Ishikawa (cell line): Measurements from ENCODE around the gene CCDC102B.

ENCODE experiments used
- CEBPB ChIP-seq: IDR thresholded peaks from 2 replicates; pipeline ENCODE4 v1.6.1; 2012
- CREB1 ChIP-seq: IDR thresholded peaks from 2 replicates; pipeline ENCODE4 v1.6.1; 2012; ENCODE audit warnings: low read depth
- EGR1 ChIP-seq: IDR thresholded peaks from 2 replicates; pipeline ENCODE4 v1.6.1; 2012
- EP300 ChIP-seq: IDR thresholded peaks from 2 replicates; pipeline ENCODE4 v1.6.1; 2012; ENCODE audit warnings: borderline replicate concordance
- FOXM1 ChIP-seq: IDR thresholded peaks from 2 replicates; pipeline ENCODE4 v1.6.1; 2012; ENCODE audit warnings: low read depth, borderline replicate concordance
- MAX ChIP-seq: IDR thresholded peaks from 2 replicates; pipeline ENCODE4 v1.6.1; 2012
- NFIC ChIP-seq: IDR thresholded peaks from 2 replicates; pipeline ENCODE4 v1.6.1; 2012
- RAD21 ChIP-seq: IDR thresholded peaks from 2 replicates; pipeline ENCODE4 v1.6.1; 2012; ENCODE audit warnings: low read depth
- REST ChIP-seq: IDR thresholded peaks from 2 replicates; pipeline ENCODE4 v1.6.1; 2012; ENCODE audit warnings: low read depth, mild to moderate bottlenecking
- TAF1 ChIP-seq: IDR thresholded peaks from 2 replicates; pipeline ENCODE4 v1.6.1; 2012; ENCODE audit warnings: low read depth, mild to moderate bottlenecking
- TCF12 ChIP-seq: IDR thresholded peaks from 2 replicates; pipeline ENCODE4 v1.6.1; 2012; ENCODE audit warnings: low read depth
- TEAD4 ChIP-seq: IDR thresholded peaks from 2 replicates; pipeline ENCODE4 v1.6.1; 2012
- USF1 ChIP-seq: IDR thresholded peaks from 2 replicates; pipeline ENCODE4 v1.6.1; 2012
- YY1 ChIP-seq: IDR thresholded peaks from 2 replicates; pipeline ENCODE4 v1.6.1; 2012; ENCODE audit warnings: low read depth
- ZBTB7A ChIP-seq: IDR thresholded peaks from 2 replicates; pipeline ENCODE4 v1.6.1; 2012; ENCODE audit warnings: low read depth

Gene CCDC102B

GRCh38 chr18:68960355-68960754 lies 162.5 kb downstream of the CCDC102B start:
- no peak for TF ChIP-seq NFIC
- no peak for TF ChIP-seq TEAD4

- TF ChIP-seq YY1, result no peak
- TF ChIP-seq TEAD4, result no peak
- TF ChIP-seq TAF1, result no peak
- no peak for TF ChIP-seq MAX
- TF ChIP-seq CEBPB, result no peak
- TF ChIP-seq TCF12, result no peak
- TF ChIP-seq USF1, result no peak
- TF ChIP-seq CREB1, result no peak
- TF ChIP-seq EP300, result no peak
- TF ChIP-seq NFIC, result no peak
- no peak for TF ChIP-seq ZBTB7A
- TF ChIP-seq FOXM1, result no peak
- TF ChIP-seq RAD21, result no peak
- no peak for TF ChIP-seq EGR1
- TF ChIP-seq REST, result no peak
Measured at GRCh38 chr18:68962623-68963022, 164.7 kb downstream of the CCDC102B start.

- TF ChIP-seq CEBPB, result no peak
- TF ChIP-seq FOXM1, result no peak
- TF ChIP-seq EGR1, result no peak
- no peak for TF ChIP-seq TEAD4
- TF ChIP-seq NFIC, result no peak
Measured at GRCh38 chr18:68965817-68966216, 167.9 kb downstream of the CCDC102B start.

GRCh38 chr18:68969027-68969426 lies 171.1 kb downstream of the CCDC102B start:
- TF ChIP-seq CEBPB, result no peak

GRCh38 chr18:68972176-68972575 lies 174.3 kb downstream of the CCDC102B start:
- TF ChIP-seq USF1 (no peak), YY1 (no peak), ZBTB7A (no peak), REST (no peak), MAX (no peak), TCF12 (no peak), CEBPB (no peak)

- TF ChIP-seq MAX (no peak), USF1 (no peak), CEBPB (no peak), ZBTB7A (no peak), YY1 (no peak), FOXM1 (no peak), CREB1 (no peak), TCF12 (no peak), RAD21 (no peak), REST (no peak)
Measured at GRCh38 chr18:68979737-68980136, 181.9 kb downstream of the CCDC102B start.
